ENCODE measurements around the gene TMED5.

The TMED5 gene

DNA sequence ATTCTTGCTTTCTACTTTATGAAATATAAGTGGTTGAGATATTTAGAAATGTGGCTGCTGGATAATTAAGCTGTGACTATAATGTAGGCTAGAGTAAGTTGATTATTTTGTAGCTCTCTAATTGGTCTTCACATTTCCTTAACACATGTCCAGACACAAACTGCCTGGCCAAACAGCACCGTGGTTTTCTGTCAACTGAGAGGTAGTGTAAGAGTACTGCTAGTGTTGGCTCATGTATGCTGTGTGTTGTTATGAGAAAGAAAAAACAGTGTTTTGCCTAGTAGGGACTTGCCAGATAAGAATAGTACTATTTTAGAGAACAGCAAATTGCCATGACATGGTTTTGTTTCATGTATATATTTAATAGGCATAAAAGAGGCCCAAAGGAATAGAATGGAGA is 37.1 kb downstream of the TMED5 start:
- TF ChIP-seq, protein P1, sequence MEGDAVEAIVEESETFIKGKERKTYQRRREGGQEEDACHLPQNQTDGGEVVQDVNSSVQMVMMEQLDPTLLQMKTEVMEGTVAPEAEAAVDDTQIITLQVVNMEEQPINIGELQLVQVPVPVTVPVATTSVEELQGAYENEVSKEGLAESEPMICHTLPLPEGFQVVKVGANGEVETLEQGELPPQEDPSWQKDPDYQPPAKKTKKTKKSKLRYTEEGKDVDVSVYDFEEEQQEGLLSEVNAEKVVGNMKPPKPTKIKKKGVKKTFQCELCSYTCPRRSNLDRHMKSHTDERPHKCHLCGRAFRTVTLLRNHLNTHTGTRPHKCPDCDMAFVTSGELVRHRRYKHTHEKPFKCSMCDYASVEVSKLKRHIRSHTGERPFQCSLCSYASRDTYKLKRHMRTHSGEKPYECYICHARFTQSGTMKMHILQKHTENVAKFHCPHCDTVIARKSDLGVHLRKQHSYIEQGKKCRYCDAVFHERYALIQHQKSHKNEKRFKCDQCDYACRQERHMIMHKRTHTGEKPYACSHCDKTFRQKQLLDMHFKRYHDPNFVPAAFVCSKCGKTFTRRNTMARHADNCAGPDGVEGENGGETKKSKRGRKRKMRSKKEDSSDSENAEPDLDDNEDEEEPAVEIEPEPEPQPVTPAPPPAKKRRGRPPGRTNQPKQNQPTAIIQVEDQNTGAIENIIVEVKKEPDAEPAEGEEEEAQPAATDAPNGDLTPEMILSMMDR (IDR thresholded peaks at IDR 0.05; ENCODE audit: low read depth, low read length, missing control alignments), result no peak
- H3K4me3 ChIP-seq (replicated peaks; ENCODE audit: low read depth, low read length), result no peak overlapping the region
- DNase-seq (ENCODE audit: extremely low read depth, low read depth), result no peak

DNA sequence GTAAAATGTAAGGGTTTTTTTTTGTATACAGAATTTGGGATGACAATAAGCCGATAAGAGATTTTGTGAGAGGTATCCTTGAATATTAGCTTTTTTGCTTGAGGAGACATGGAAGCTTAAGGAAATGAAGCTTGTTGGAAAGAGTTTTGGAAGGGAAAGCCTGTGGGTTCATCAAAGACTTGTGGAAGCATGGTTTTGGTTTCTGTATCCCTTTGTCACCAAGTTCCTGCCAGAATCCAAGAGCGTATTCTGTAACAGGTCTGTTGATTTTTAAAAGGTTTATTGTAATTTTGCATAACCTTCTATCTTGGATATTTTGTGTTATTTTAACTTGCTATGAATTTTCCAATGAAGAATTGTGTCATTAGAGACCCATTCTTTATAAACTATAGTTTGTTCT is 38.1 kb downstream of the TMED5 start:
- TF ChIP-seq, protein P1 (IDR thresholded peaks at IDR 0.05; ENCODE audit: low read depth, low read length, missing control alignments), result no peak
- no peak for DNase-seq (ENCODE audit: extremely low read depth, low read depth)
- H3K4me3 ChIP-seq (replicated peaks; ENCODE audit: low read depth, low read length), result no peak overlapping the region

DNA sequence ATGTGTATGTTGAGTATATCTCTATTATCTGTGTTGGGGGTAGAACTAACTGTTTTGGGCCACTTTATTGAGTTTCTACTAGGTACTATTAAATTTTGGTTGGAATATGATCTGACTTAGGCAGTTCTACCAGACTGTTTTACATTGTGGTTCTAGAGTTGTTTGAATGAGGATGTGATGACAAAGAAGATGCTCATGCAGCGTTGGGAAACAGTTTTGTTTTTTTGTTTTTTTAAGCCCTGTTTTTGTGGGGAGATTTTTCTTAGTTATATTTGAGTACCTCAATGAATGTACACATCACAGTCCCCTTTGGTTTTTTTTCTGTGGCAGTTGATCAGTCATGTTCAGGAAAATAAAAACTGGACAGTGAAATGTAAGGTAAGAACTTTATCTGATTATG is 40.1 kb downstream of the TMED5 start:
- no peak overlapping the region for H3K4me3 ChIP-seq (replicated peaks; ENCODE audit: low read depth, low read length)
- TF ChIP-seq, protein P1 (IDR thresholded peaks at IDR 0.05; ENCODE audit: low read depth, low read length, missing control alignments), result no peak
- DNase-seq (ENCODE audit: extremely low read depth, low read depth), result no peak

DNA sequence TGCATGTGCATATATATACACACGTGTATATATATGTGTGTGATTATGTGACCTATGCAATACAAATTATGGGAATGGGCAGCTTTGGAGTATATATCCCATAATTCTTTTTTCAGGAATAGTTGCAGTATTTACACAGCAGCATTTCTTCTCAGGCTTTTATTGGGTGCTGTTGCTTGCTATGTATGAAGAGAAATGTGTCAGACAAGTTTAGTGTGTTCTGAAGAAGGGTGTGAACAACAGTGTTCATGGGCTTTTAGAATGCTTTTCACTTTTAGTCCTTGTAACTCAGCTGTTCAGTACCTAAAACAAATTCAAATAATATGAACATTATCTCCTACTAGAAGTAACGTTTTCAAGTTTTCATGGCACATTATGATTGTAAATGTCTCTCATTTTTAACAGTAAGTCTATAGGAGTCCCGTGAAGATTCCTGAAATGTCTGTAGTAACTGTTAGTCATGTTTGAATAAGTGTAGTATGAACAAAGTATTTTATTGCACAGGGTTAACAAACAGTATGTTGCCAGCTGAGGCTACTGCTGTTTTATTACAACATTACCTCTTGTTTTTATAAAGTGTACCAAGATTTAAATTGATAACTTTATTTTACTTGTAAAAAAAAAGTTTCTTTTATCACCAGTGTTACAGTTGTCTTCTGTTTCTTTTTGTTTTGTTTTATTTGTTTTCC is 42.5 kb downstream of the TMED5 start:
- H3K4me3 ChIP-seq (replicated peaks; ENCODE audit: low read depth, low read length), result no peak overlapping the region
- no peak for DNase-seq (ENCODE audit: extremely low read depth, low read depth)
- TF ChIP-seq, protein P1 (IDR thresholded peaks at IDR 0.05; ENCODE audit: low read depth, low read length, missing control alignments), result no peak

GRCh38 chr1:93136445-93136844 is 43.8 kb downstream of the TMED5 start:
- no peak for DNase-seq (ENCODE audit: extremely low read depth, low read depth)
- TF ChIP-seq, protein P1 (IDR thresholded peaks at IDR 0.05; ENCODE audit: low read depth, low read length, missing control alignments), result no peak
- H3K4me3 ChIP-seq (replicated peaks; ENCODE audit: low read depth, low read length), result no peak overlapping the region

GRCh38 chr1:93132638-93133037 is 47.6 kb downstream of the TMED5 start:
- DNase-seq (ENCODE audit: extremely low read depth, low read depth), result no peak
- no peak overlapping the region for H3K4me3 ChIP-seq (replicated peaks; ENCODE audit: low read depth, low read length)
- TF ChIP-seq, protein P1 (IDR thresholded peaks at IDR 0.05; ENCODE audit: low read depth, low read length, missing control alignments), result no peak

Data from HFF-Myc (cell line).